Left ventricle myocardium inferior (tissue), 1 donor: Measurements from ENCODE around the gene SLC25A51. TPM values are rescaled to one million over a fixed set of nuclear protein-coding genes. Genes with fewer than 3 reads are reported as not detected.

Experiments
- DNase-seq: peaks from one replicate; pipeline ENCODE4 v3.0.0-alpha.2; 2020
- H3K27ac ChIP-seq: fragments of 200-600 bp; replicated peaks from 2 replicates; pipeline ENCODE4 v1.8.0; 2021
- H3K27me3 ChIP-seq: fragments of 200-600 bp; 2 replicates; pipeline ENCODE4 v1.8.0; 2021; ENCODE audit warnings: low read depth
- H3K36me3 ChIP-seq: fragments of 200-600 bp; 2 replicates; pipeline ENCODE4 v1.8.0; 2021
- H3K4me1 ChIP-seq: fragments of 200-600 bp; 2 replicates; pipeline ENCODE4 v1.8.0; 2021
- H3K4me3 ChIP-seq: fragments of 200-600 bp; 2 replicates; pipeline ENCODE4 v1.8.0; 2021; ENCODE audit warnings: mild to moderate bottlenecking, moderate library complexity
- H3K9me3 ChIP-seq: fragments of 200-600 bp; replicated peaks from 2 replicates; pipeline ENCODE4 v1.8.0; 2021
- CTCF ChIP-seq: fragments of 200-600 bp; IDR thresholded peaks from 2 replicates; pipeline ENCODE4 v1.8.0; 2021; ENCODE audit warnings: antibody characterized with exemption, mild to moderate bottlenecking, borderline replicate concordance
- intact Hi-C: fragments of 100-400 bp; cut with micrococcal nuclease; formaldehyde crosslinking; loops from one replicate; pipeline ENCODE4 v1.11.0; 2022
- total RNA-seq: library from RNA; stranded (reverse); fragmentation: NEBNext Ultra II Directional; extraction: Animal tissue kit (Norgen Biotek cat#: 25700); gene quantifications from one replicate; pipeline ENCODE4 v1.2.1, GENCODE V29; 2021
- donor health status: DM: no; HTN: yes; CAD: no; lungs with severe emphysema.

SLC25A51 gene
- total RNA-seq, 1 donor from 2014 or later = 21.4 TPM

DNA sequence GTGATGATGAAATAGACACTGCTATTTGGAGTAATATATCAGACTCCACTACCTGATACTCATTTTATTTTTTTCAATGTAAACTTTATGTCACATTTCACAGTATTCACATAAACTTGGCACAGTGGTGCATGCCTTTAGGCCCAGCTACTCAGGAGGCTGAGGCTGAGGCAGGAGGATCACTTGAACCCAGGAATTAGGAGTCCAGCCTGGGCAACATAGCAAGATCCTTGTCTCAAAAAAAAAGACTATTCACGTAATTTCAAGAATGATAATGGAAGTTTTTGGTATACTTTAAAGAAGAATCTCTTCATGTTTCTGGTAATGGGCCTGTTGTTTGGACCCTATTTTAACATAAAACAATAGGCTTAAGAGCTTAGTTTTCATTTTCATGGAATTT is 47.4 kb downstream of the SLC25A51 start:
- intact Hi-C loops = no loop called here
- Histone ChIP-seq H3K4me1 (no peaks in the 10 kb centered on the region), H3K27ac (no peak overlapping the region), H3K9me3 (no peaks in the 10 kb centered on the region), H3K36me3 (peaks cover 51% of the 10 kb centered on the region), H3K4me3 (no peak overlapping the region), H3K27me3 (no peaks in the 10 kb centered on the region)
- no peak for TF ChIP-seq CTCF
- DNase-seq = no peak

GRCh38 chr9:37852222-37852621 is 51.7 kb downstream of the SLC25A51 start:
- no peak for TF ChIP-seq CTCF
- intact Hi-C loops = no loop called here
- H3K4me3 ChIP-seq = no peak overlapping the region
- peaks cover 19% of the 10 kb centered on the region for H3K36me3 ChIP-seq
- no peak for DNase-seq
- H3K4me1 ChIP-seq = no peaks in the 10 kb centered on the region
- no peak overlapping the region for H3K27ac ChIP-seq
- H3K27me3 ChIP-seq = no peaks in the 10 kb centered on the region
- H3K9me3 ChIP-seq = no peaks in the 10 kb centered on the region

DNA sequence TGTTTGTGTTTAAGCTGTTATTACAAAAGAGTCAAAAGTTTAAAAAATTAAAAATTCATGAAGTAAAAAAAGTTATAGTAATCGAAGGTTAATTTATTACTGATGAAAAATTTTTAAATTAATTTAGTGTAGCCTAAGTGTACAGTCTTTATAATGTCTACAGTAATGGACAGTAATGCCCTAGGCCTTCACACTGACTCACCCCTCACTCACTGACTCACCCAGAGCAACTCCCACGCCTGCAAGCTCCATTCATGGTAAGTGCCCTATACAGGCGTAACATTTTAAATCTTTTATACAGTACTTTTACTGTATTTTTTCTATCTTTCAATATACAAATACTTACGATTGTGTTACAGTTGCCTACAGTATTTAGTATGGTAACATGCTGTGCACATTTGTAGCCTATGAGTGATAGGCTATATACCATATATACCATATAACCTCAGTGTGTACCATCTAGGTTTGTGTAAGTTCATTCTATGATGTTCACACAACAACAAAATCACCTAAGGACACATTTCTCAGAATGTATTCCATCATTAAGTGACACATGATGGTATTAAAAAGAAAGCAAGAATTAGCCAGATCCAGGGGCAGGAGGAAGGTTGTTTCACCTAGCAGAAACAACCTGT is 63.2 kb downstream of the SLC25A51 start:
- Histone ChIP-seq H3K9me3 (no peaks in the 10 kb centered on the region), H3K4me1 (peaks cover 12% of the 10 kb centered on the region), H3K27ac (no peak overlapping the region), H3K27me3 (no peaks in the 10 kb centered on the region), H3K4me3 (no peak overlapping the region), H3K36me3 (peaks cover 10% of the 10 kb centered on the region)
- DNase-seq = no peak
- intact Hi-C loops = no loop called here
- TF ChIP-seq CTCF = no peak

GRCh38 chr9:37839496-37840461 is 64.1 kb downstream of the SLC25A51 start:
- Histone ChIP-seq H3K27ac (no peak overlapping the region), H3K4me3 (no peak overlapping the region), H3K27me3 (no peaks in the 10 kb centered on the region), H3K4me1 (peaks cover 12% of the 10 kb centered on the region), H3K36me3 (peaks cover 18% of the 10 kb centered on the region), H3K9me3 (no peaks in the 10 kb centered on the region)
- intact Hi-C loops = no loop called here
- no peak for TF ChIP-seq CTCF
- no peak for DNase-seq

Other genes starting within 250 kb of the SLC25A51 start
- 4.5 TPM for gene TRMT10B, start 150.3 kb downstream of the SLC25A51 start, total RNA-seq
- 15.9 TPM for gene EXOSC3, start 119.1 kb downstream of the SLC25A51 start, total RNA-seq
- 20.8 TPM for gene DCAF10, start 103.3 kb downstream of the SLC25A51 start, total RNA-seq
- 19.4 TPM for gene SHB, start 165.1 kb upstream of the SLC25A51 start, total RNA-seq